NCI-H2227 (cell line): ENCODE data around the gene C16orf78.

ENCODE experiments used
- DNase-seq: peaks from one replicate; lab custom pipeline; 2025; ENCODE audit not compliant: unreplicated experiment; lab: John Stamatoyannopoulos, UW

The C16orf78 gene

GRCh38 chr16:49428808-49429207, 55.2 kb downstream of the C16orf78 start:
- no peak for DNase-seq

GRCh38 chr16:49431040-49431439, 57.4 kb downstream of the C16orf78 start:
- no peak for DNase-seq

DNA sequence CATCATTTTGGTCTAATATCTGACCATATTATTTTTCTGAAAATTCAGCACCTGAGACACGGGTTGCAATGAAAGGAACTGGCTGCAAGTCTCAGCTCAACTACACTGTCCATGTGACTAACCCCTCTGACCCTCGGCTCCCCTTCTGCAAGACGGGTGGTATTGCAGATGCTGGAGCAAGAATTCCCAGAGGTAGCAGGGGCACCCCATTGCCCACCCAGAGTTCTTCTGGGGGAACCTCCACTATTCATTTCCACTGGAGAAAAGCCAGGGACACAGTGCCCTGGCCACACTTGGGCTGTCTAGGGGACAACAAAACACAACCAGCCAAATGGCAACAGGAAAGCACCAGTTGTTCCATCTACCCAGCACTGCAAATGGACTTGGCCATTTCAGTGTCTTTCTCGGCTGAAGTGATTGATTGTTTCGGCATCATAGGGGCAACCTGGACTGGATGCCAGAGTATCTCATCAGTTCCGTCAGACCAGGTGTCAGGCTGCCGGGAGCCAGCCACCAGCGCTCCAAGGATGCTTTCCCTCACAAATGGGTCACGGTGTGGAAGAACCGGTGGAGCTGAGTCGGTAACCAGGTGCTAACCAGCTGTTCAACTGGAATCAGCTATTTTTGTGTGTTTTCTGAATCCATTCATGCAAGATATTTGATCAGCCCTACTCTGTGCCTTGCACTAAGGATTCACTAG, 58.1 kb downstream of the C16orf78 start:
- no peak for DNase-seq

- DNase-seq: no peak
These were observed 61.1 kb downstream of the C16orf78 start for GRCh38 chr16:49434733-49435132.

- no peak for DNase-seq
These were observed 62.6 kb downstream of the C16orf78 start for GRCh38 chr16:49436181-49436580.

GRCh38 chr16:49437344-49437743, 63.7 kb downstream of the C16orf78 start:
- no peak for DNase-seq

- DNase-seq: no peak
These were observed 65.4 kb downstream of the C16orf78 start for GRCh38 chr16:49439050-49439449.

DNA sequence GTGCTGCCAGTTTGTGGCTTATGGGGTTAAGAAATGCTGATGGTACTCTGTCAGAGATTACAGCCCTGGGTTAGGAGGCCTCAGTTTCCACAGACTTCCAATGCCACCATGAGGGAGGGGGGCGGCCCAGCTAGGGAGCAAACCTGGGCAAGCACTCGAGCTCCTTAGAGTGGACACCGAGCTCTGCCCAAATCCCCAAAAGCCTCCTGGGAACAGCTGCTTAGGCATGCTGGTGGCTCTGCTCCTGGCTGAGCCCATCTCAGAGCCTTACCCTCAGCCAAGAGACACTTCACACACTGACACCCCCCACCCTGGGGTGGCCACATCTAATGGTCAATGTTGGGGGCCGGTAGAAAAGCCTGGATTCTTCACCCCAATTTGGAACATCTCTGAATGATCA, 66.1 kb downstream of the C16orf78 start:
- DNase-seq: no peak

DNA sequence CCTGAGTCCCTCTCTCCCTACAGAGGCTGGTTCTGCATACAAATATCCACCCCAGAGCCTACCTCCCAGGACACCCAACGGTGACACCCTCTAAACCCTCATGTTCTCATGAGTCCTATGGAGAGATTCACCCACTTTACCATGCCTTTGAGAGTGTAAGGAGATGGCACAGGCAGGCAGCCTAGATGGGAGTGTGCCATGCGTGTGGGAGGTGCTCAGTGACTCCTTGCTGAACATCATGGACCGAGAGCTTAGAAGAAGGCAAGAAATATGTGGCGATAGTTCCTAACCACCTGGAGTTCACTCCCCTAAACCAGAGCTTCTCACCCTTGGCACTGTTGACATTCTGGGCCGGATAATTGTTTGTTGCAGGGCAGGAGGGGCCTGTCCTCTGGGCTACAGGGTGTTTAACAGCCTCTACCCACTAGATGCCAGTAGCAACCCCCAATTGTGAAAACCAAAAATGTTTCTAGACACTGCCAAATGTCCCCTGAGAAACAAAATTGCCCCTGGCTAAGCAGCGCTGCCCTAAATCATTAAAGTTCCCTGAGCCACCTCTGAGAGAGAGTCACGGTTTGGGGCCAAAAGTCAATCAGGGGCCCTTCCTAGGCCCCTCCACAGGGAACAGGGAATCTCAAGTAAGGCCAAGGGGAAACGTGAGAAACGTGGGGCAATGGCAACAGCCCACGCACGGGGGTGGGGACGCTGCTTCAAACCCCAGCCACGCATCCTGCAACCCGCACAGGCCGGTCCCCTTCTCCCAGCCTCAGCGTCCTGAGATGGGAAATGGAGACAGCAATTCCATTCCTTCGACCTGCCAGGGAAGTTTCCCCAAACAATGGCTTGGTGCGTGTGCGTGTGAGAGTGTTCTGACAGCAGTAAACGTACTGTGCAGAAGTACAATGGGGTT, 66.8 kb downstream of the C16orf78 start:
- peak; percentile 10 for DNase-seq

- peak; percentile 47 for DNase-seq
These were observed 67.8 kb downstream of the C16orf78 start for GRCh38 chr16:49441366-49441780.

DNA sequence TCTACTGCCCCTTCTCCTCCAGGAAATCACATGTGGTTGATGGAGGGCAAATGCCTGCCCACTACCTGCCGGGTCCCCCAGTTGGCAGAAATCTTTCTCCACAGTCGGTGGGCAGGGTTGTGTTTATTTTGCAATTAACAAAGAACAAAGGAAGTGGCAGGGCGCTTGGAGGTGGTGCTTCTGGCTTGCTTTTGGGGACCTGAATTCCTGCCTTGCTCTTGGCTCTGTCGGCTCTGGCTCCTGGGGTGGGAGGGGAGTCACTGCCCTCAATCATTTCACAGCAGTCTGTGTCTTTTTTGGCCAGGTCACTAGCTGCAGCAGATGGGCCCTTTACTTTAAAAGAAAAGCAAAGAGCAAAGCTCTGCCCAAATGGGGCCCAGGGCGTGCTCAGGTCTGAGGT, 69.2 kb downstream of the C16orf78 start:
- DNase-seq: no peak

DNA sequence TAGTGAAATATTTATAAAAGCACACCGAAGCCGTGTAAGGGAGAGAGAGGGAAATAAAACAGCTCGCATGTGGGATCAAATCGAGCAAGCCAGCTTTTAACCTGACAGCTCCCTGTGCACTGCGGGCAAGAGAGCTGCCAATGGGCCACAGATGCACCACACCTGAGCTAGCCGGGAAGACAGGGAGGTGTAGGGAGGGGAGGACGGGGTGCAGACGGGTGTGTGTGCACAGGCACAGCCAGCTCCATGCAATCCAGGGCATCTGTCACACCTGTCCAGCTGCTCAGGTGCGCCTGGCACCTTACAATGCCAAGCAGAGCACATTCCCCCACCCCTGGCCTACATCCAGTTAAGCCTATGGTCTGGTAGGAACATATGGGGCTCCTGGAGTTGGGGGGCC, 70.0 kb downstream of the C16orf78 start:
- DNase-seq: no peak

DNA sequence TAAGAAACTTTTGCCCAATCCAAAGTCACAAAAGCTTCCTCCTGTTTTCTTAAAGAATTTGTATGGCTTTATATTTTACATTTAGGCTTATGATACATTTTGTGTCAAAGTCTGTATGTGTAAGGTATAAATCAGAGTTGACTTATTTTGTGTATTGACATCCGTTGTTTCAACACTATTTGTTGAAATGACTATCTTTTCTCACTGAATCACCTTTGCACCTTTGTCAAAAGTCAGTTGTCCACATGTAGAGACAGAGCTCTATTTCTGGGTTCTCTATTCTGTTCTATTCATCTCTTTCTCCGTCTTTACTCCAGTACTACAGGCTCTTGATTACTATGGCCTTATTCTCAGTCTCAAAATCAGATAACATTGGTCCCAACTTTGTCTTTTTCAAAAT, 73.2 kb downstream of the C16orf78 start:
- no peak for DNase-seq
